Kidney glomerular epithelial cell (primary cell): ENCODE data around the gene TSKU.

Source experiments
- DNase-seq: peaks from one replicate; lab custom pipeline; 2025; lab: John Stamatoyannopoulos, UW

The TSKU gene

GRCh38 chr11:76783294-76783895 is at the start of gene TSKU:
Gene TSKU, plus strand, starts transcription at chr11:76783356. Its CDS starts 12,261 bp downstream, at chr11:76795617.
- no peak for DNase-seq

- DNase-seq = peak; percentile 62
Observed at GRCh38 chr11:76733906-76734305, 49.2 kb upstream of the TSKU start.

DNA sequence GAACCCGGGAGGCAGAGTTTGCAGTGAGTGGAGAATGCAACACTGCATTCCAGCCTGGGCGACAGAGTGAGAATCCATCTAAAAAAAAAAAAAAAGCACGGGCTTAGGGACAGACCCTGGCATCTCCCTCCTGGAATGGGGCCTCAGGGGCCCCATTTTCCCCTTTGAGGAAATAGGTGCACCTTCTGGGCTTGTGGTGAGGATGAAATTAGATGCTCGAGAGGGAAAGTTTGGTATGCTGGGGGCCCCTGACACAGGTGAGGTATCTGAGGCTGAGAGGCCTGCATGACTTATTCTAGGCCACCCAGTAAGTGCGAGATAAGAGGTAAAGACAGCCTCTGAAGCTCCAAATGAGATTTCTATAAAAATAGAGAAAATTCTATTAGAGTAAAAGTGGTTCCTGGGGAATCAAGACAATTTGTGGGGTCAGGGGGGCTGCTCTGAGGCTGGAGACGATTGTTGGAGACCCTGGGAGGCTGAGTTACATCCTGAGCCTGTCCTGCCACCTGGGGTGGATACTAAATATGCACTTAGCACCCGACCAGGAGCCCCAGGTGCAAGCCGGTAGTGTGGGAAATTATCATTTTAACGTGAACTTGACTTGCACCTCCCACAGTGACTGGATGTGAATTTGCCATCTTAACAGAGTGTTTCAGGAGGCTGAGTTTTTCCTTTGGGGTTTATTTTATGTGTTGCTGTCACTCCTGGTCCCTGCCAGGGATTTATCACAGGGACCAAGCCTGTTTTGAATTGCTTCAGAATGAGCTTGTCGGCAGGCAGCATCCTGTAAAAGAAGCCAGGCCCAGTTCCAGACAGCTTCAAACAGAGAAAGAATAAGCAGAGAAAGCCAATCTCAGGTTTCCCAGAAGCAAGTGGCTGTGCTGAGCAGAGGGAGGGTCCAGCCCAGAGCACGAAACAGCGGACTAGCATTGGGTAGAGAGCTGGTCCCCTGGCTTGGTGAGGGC is 48.4 kb upstream of the TSKU start:
- no peak for DNase-seq

GRCh38 chr11:76735841-76736240 is 47.3 kb upstream of the TSKU start:
- DNase-seq = no peak

GRCh38 chr11:76736266-76736665 is 46.9 kb upstream of the TSKU start:
- DNase-seq = no peak

DNA sequence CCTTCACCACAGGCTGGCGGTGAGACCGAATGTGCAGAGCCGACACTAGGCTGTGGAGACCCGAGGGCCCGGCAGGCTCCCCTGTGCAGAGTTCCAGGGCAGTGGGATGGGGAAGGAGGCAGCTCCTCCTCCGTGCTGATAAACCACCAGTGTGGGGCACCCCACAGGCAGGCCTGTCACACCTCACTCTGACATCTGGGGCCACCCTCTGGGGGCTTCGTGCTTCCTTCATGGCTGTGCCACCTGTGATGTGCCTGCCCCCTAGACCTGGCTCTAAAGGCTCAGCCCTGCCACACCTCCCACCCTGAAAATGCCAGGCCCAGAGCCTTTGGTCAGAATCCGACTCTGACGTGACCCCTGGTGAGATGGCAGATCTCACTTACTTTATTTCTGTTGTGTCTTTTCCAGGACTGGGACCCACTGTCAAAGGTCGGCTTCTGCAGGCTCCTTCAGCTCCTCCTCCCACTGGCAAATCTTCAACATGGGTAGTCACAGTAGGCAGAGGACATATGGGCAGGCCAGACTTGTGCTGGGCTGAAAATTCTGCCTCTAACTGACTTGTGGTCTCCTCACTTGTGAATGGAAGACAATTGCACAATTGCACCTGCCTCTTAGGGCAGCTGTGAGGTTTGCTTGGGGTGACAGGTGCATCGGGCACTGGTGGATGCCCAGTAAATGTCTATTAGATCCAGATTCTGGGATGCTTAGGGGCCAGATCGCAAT is 46.2 kb upstream of the TSKU start:
- no peak for DNase-seq

GRCh38 chr11:76738618-76739240 is 44.4 kb upstream of the TSKU start:
- DNase-seq = no peak

DNA sequence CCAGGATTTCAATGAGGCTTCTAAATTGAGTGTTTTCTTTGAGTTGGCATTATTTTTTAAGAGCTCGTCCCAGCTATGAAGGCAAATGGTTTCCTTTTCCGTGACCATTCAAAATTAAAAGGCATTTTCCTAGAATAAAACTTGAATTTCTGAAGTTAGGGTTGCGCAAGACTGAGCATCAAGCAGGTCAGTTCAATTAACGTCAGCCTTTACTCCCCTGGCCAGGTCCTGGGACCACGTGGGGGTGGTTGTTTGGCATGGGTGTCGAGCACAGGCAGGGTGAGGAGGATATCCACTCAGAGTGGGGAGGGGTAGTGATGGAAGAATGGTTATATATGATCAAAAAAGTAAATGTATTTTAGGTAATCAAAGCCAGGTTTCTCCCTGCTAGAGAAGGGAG is 43.4 kb upstream of the TSKU start:
- no peak for DNase-seq

DNA sequence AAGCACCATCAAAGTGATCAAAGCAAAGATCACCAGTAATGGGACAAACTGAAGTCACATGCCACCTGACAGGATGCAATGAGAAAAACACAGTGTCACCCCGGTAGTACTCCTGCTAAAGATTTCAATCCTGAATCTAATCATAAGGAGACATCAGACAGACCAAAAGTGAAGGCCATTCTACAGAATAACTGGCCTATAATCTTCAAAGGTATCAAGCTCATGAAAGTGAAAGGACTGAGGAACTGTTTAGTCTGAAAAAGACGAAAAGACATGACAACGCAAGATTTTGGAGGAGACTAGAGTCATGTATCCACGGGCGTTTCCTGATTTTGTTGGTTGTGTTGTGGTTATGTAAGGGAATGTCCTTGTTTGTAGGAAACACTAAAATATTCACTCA is 42.4 kb upstream of the TSKU start:
- DNase-seq = no peak

DNA sequence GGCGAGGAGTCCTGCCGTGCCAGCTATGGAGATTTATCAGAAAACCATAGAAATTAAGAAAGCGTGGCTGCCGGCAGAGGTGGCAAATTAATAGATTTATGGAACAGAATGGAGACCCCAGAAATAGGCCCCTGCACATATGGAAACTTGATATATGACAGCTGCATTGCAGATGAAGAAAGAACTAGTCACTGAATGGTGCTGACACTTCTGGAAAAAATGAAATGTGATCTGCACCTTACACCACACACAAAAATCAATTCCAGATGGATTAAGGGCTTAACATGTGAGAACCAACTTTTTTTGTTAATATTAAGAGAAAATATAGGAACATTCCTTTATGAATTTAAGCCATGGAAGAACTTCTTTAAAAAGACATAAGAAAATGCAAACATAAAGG is 40.3 kb upstream of the TSKU start:
- DNase-seq = no peak

GRCh38 chr11:76744186-76745043 is 38.7 kb upstream of the TSKU start:
- no peak for DNase-seq

- no peak for DNase-seq
Observed at GRCh38 chr11:76745044-76745376, 38.1 kb upstream of the TSKU start.

GRCh38 chr11:76745561-76746207 is 37.5 kb upstream of the TSKU start:
- no peak for DNase-seq

- no peak for DNase-seq
Observed at GRCh38 chr11:76747153-76747914, 35.8 kb upstream of the TSKU start.

DNA sequence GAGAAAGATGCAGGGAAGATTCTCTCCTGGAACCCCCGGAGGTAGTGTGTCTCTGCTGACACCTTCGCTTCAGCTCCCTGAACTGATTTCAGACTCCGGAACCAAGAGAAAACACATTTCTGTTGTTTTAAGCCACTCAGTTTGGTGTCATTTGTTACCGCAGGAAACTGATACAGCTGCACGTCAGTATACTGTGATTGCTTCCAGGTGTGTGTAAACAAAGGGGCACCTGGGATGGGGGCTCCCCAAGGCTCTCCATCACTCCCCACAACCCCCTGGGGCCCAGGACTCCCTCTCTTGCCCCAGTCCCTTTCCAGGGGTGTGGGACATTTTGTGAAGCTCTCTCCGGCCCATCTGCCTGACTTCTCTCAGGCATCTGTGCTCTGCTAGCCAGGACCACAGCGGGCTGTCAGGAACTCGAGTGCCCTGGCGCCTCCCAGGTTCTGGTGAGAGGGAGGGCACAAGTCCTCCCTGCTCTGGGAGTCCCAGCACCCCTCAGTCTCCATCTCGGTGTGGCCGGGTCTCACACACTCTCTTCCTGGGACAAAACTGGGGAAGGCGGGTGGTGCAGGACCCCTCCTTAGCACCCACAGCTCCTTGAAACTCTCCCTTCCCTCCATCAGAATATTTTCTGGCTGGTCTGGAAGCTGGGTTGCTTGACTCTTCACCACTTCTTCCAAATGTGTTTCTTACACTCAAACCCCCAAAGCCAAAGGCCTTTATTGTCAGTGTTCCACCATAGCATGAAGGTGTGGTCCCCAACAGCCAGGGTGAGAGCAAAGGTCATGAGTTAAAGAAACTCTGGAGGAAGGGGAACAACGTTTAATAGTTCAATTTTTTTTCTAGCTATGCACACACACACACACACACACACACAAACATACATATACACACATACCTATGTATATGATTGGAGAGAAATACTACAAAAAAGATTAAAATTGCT is 35.0 kb upstream of the TSKU start:
- DNase-seq = no peak

GRCh38 chr11:76748948-76749347 is 34.2 kb upstream of the TSKU start:
- DNase-seq = no peak

- no peak for DNase-seq
Observed at GRCh38 chr11:76750067-76750466, 33.1 kb upstream of the TSKU start.

GRCh38 chr11:76750746-76751145 is 32.4 kb upstream of the TSKU start:
- DNase-seq = no peak
